ENCODE measurements around the gene OSBPL2. TPM values are rescaled to one million over a fixed set of nuclear protein-coding genes. Genes with fewer than 3 reads are reported as not detected.

OSBPL2 gene
- total RNA-seq, 1 donor from 2014 or later, result 28.4 TPM

DNA sequence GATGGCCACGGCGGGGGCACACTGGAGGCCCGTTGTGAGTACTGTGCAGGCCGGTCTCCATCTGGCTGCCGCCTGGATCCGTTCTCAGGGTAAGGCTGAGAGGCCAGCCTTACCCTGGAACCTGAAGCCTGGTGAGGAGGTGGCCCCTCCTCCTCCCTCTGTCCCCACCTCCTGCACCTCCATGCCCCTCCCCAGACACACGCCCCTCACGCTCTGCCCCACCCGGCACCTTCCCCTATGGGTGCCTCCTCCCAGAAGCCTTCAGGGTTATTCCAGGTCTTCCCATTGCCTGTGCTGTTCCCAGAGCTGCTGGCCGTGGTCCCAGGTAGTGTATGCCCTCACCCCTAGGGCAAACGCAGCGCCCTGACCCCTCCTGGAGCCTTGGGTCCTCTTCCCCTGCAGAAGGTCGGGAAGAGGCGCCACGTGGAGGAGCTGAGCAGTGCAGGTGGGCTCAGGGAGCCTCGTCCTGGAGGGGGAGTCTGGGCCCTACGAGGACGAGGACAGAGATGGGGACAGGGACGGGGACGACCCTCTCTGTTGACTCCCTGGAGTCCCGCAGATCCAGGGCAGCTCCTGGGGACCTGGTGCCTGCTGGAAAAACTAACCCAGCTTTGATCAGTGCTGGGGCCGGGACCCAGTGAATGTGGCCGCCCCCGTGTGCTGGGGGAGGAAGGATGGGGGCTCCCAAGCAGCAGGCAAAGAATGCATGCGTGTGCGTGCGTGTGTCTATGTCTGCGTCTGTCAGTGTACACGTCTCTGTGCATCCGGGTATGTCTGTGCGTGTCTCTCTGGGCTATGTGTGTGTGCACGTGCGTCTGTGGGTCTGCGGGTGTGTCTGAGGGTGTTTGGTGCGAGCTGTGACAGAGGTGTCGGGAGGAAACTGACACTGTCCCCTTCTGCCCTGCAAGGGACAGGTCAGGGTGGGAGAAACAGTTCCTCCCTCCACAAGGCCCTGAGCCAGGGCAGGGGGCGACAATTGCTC lies 10.1 kb upstream of the OSBPL2 start:
- Mint-ChIP-seq H3K27me3 (ENCODE audit: insufficient read depth, low read depth) (peaks cover 10% of the 10 kb centered on the region), H3K9me3 (no peaks in the 10 kb centered on the region), H3K36me3 (no peaks in the 10 kb centered on the region), H3K27ac (no peak overlapping the region), H3K4me1 (peaks cover 2% of the 10 kb centered on the region), H3K4me3 (no peak overlapping the region)
- Histone ChIP-seq H3F3A (ENCODE audit: low read depth) (peaks cover 8% of the 10 kb centered on the region), H3K4me3 (no peak overlapping the region), H4K20me1 (ENCODE audit: low read depth) (no peaks in the 10 kb centered on the region), H3K27me3 (peaks cover 31% of the 10 kb centered on the region), H3K9me3 (ENCODE audit: low read depth) (no peaks in the 10 kb centered on the region), H3K4me1 (peaks cover 5% of the 10 kb centered on the region), H3K9ac (no peak overlapping the region), H3K4me2 (no peak overlapping the region), H3K36me3 (no peaks in the 10 kb centered on the region), H3K79me2 (ENCODE audit: low read depth) (no peaks in the 10 kb centered on the region), H2AFZ (replicated peaks) (no peak overlapping the region), H3K27ac (no peak overlapping the region)
- TF ChIP-seq, protein P1, sequence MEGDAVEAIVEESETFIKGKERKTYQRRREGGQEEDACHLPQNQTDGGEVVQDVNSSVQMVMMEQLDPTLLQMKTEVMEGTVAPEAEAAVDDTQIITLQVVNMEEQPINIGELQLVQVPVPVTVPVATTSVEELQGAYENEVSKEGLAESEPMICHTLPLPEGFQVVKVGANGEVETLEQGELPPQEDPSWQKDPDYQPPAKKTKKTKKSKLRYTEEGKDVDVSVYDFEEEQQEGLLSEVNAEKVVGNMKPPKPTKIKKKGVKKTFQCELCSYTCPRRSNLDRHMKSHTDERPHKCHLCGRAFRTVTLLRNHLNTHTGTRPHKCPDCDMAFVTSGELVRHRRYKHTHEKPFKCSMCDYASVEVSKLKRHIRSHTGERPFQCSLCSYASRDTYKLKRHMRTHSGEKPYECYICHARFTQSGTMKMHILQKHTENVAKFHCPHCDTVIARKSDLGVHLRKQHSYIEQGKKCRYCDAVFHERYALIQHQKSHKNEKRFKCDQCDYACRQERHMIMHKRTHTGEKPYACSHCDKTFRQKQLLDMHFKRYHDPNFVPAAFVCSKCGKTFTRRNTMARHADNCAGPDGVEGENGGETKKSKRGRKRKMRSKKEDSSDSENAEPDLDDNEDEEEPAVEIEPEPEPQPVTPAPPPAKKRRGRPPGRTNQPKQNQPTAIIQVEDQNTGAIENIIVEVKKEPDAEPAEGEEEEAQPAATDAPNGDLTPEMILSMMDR (IDR thresholded peaks at IDR 0.05), result no peak
- TF ChIP-seq EZH2 (IDR thresholded peaks at IDR 0.05) (no peak), EZH2phosphoT487 (IDR thresholded peaks at IDR 0.05) (no peak)
- peak; percentile 44 for DNase-seq (ENCODE audit: low spot score)

DNA sequence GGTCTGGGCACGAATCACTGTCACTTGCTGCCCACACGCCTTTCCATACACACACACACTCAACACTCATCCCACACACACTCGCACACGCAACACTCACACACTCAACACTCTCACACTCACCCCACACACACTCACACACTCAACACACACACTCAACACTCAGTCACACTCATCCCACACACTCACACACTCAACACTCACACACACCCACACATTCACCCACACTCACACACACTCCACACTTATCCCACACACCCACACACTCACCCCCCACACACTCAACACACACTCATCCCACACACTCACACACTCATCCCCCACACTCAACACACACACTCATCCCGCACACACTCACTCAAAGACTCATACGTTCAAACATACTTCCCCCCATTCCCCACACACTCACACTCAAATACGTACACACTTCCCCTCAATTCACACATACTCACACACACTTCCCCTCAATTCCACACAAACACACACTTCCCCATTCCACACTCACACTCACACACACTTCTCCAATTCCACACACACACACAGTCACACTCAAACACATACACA lies 9.3 kb upstream of the OSBPL2 start:
- no peak for DNase-seq (ENCODE audit: low spot score)
- Histone ChIP-seq H4K20me1 (ENCODE audit: low read depth) (no peaks in the 10 kb centered on the region), H3K4me1 (peaks cover 5% of the 10 kb centered on the region), H3K9me3 (ENCODE audit: low read depth) (no peaks in the 10 kb centered on the region), H3K9ac (no peak overlapping the region), H3F3A (ENCODE audit: low read depth) (peaks cover 8% of the 10 kb centered on the region), H3K27me3 (peaks cover 23% of the 10 kb centered on the region), H3K79me2 (ENCODE audit: low read depth) (no peaks in the 10 kb centered on the region), H3K4me2 (no peak overlapping the region), H3K4me3 (no peak overlapping the region), H2AFZ (replicated peaks) (no peak overlapping the region), H3K27ac (no peak overlapping the region), H3K36me3 (no peaks in the 10 kb centered on the region)
- Mint-ChIP-seq H3K27ac (no peak overlapping the region), H3K9me3 (no peaks in the 10 kb centered on the region), H3K36me3 (no peaks in the 10 kb centered on the region), H3K27me3 (ENCODE audit: insufficient read depth, low read depth) (peaks cover 6% of the 10 kb centered on the region), H3K4me1 (peaks cover 2% of the 10 kb centered on the region), H3K4me3 (no peak overlapping the region)
- TF ChIP-seq EZH2phosphoT487 (IDR thresholded peaks at IDR 0.05), result no peak
- TF ChIP-seq, protein P1 (IDR thresholded peaks at IDR 0.05), result no peak
- no peak for TF ChIP-seq EZH2 (IDR thresholded peaks at IDR 0.05)

DNA sequence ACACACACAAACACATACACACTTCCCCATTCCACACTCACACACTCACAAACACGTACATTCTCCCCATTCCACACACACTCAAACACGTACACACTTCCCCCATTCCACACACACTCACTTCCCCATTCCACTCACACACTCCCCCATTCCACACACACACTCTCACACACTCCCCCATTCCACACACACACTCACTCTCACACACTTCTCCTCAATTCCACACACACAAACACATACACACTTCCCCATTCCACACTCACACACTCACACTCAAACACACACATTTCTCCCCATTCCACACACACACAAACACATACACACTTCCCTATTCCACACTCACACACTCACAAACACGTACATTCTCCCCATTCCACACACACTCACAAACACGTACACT lies 8.7 kb upstream of the OSBPL2 start:
- peaks cover 5% of the 10 kb centered on the region for H3K4me1 ChIP-seq
- H3K4me1 Mint-ChIP-seq, result peaks cover 6% of the 10 kb centered on the region
- no peak overlapping the region for H3K27ac Mint-ChIP-seq
- H3K4me3 Mint-ChIP-seq, result no peak overlapping the region
- peaks cover 17% of the 10 kb centered on the region for H3K27me3 ChIP-seq
- no peaks in the 10 kb centered on the region for H3K9me3 Mint-ChIP-seq
- no peak for DNase-seq (ENCODE audit: low spot score)
- H2AFZ ChIP-seq (replicated peaks), result no peak overlapping the region
- H3K4me2 ChIP-seq, result no peak overlapping the region
- H3K79me2 ChIP-seq (ENCODE audit: low read depth), result no peaks in the 10 kb centered on the region
- peaks cover 8% of the 10 kb centered on the region for H3F3A ChIP-seq (ENCODE audit: low read depth)
- H3K36me3 Mint-ChIP-seq, result no peaks in the 10 kb centered on the region
- H3K4me3 ChIP-seq, result no peak overlapping the region
- no peaks in the 10 kb centered on the region for H4K20me1 ChIP-seq (ENCODE audit: low read depth)
- H3K9ac ChIP-seq, result no peak overlapping the region
- TF ChIP-seq EZH2phosphoT487 (IDR thresholded peaks at IDR 0.05), result no peak
- TF ChIP-seq EZH2 (IDR thresholded peaks at IDR 0.05), result no peak
- TF ChIP-seq, protein P1 (IDR thresholded peaks at IDR 0.05), result no peak
- H3K36me3 ChIP-seq, result no peaks in the 10 kb centered on the region
- no peak overlapping the region for H3K27ac ChIP-seq
- peaks cover 2% of the 10 kb centered on the region for H3K27me3 Mint-ChIP-seq (ENCODE audit: insufficient read depth, low read depth)
- no peaks in the 10 kb centered on the region for H3K9me3 ChIP-seq (ENCODE audit: low read depth)

All from neural progenitor cell (in vitro differentiated cells).